Midbrain (tissue), 1 donor: ENCODE results near the gene LYPD3.

Source experiments
- DNase-seq: peaks from one replicate; lab custom pipeline; 2025; lab: John Stamatoyannopoulos, UW

Gene LYPD3

DNA sequence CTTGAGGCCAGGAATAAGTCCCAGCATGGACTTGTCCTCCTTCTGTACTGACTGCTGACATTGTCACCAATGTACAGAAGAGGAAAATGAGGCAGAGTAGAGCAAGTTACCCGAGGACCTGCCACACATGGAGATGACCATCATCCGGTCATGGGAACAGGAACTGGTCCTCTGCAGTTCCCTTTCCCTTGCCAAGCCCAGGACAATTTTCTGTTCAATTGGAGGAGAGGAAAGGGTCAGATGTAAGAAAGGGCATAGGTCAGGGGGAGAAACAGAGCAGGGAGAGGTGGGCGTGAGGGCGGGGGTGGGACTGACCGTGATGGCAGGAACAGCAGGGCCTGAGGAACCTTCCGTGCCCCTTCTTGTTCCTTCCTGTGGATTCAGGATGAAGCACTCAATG lies 20.5 kb upstream of the LYPD3 start:
- DNase-seq, result no peak

DNA sequence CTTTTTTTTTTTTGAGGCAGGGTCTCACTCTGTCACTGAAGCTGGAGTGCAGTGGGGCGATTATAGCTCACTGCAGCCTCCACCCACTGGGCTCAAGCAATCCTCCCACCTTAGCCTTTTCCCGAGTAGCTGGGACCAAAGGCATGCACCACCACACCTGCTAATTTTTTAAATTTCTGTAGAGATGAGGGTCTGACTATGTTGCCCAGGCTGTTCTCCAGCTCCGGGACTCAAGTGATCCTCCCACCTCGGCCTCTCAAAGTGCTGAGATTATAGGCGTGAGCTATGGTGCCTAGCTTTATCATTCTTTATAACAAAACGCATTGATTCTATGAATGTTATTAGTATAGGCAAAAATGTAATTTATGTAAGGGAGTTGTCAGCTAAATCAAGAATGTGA lies 17.9 kb upstream of the LYPD3 start:
- DNase-seq, result no peak

DNA sequence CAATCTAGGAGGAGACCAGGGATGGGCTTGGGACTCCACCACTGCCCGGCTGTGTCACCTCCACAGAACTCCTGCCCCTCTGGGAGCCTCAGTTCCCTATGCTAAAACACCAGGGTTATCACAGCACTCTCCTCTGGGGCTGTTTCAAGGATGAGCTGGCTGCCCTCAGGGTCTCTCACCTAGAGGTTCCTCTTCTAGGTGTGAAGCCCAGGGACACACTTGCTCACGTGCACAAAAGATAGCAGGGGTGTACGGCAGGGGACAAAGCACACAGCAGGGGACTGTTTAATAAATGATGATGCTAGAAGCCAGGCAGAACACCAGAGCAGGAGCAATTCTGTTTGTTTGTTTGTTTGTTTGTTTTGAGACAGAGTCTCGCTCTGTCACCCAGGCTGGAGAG lies 16.8 kb upstream of the LYPD3 start:
- DNase-seq, result no peak

DNA sequence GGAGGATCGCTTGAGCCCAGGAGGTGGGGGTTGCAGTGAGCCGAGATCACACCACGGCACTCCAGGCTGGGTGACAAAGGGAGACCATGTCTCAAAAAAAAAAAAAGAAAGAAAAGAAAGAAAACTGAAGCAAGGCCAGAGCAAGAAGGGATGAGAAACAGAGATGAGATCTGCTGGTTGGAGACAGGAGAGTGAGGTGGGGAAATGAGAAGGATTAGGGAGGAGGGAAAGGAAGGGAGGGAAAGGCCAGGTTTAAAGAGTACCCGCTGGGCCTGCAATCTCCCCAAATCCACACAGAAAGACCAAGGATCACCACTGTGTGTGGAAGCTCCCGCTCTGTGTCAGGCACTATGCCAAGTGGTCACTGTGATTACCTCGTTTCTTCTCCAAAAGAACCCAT lies 16.3 kb upstream of the LYPD3 start:
- DNase-seq, result no peak

DNA sequence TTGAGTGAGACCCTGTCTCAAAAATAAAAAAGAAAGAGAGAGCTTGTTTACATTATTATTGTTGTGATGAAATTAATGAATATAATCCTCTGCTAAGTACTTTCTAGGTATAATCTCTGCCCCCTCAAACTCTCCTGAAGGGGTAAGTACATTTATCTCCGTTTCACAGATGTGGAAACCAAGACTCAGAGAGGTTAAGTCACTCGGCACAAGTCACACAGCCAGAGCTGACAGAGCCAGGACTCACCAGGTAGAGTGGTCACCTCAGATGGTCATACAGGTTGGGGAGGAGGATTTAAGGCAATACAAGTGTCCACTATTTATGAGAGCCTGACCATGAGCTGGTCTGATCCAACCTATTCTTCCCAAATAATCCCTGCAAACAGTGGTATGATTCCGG lies 15.2 kb upstream of the LYPD3 start:
- no peak for DNase-seq

DNA sequence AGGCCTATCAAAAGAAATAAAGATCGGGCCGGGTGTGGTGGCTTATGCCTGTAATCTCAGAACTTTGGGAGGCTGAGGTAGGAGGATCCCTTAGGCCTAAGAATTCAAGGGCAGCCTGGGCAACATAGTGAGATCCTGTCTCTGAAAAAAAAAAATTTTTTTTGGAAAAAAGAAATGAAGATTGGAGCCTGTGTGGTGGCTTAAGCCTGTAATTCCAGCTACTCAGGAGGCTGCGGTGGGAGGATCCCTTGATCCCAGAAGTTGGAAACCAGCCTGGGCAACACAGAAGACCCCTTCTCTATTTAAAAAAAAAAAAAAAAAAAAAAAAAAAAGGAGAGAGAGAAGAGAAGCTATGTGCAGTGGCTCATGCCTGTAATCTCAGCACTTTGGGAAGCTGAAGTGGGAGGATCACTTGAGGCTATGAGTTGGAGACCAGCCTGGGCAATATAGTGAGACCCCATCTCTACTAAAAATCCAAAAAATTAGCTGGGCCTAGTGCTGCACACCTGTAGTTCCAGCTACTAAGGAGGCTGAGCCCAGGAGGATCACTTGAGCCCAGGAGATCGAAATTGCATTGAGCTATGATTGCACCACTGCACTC lies 14.7 kb upstream of the LYPD3 start:
- DNase-seq, result no peak

DNA sequence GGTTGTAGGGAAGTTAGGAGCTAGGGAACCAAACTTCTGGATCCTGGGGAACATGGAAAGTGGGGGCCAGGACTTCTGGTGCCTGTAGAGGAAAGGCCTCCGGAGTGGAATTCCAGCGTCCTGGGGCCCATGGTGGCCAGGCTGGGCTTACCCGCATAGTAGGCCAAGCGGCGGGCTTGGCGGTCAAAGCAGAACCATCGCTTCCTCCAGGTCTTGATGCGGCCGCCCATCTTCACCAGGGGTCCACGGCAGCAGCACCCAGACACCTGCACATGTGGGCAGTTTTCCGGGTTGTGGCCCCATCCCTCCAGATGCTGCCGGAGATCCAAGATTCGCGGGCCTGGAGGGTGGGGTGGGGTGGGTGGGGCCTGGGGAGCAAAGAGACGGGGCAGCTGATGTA lies 13.8 kb upstream of the LYPD3 start:
- no peak for DNase-seq

DNA sequence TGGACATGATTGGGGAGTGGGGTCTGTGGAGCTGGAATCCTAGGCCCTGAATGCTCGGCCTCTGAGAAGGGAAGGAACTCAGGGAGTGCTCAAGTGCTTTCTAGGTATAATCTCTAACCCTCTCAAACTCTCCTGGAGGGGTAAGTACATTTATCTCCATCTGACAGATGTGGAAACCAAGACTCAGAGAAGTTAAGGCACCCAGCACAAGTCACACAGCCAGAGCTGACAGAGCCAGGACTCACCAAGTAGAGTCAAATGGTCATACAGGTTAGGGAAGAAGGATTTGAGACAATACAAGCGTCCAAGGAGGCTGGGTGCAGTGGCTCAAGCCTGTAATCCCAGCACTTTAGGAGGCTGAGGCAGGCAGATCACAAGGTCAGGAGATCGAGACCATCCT lies 12.9 kb upstream of the LYPD3 start:
- no peak for DNase-seq

DNA sequence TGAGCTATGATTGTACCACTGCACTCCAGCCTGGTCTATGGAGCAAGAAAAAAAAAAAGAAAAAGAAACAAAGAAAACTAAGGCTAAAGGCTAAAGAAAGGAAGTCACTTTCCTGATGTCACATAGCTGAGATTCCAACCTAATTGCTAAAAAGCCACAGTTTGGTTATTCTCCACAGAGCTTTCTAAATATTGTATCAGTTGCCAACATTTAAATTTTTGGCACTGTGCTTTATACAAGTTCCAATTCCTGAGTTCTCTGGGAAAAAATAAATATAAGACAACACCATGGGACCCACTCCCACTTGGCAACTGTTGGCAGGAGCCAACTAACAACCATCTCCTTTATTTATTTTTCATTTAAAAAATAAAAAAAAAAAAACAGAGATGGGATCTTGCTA lies 11.2 kb upstream of the LYPD3 start:
- no peak for DNase-seq

DNA sequence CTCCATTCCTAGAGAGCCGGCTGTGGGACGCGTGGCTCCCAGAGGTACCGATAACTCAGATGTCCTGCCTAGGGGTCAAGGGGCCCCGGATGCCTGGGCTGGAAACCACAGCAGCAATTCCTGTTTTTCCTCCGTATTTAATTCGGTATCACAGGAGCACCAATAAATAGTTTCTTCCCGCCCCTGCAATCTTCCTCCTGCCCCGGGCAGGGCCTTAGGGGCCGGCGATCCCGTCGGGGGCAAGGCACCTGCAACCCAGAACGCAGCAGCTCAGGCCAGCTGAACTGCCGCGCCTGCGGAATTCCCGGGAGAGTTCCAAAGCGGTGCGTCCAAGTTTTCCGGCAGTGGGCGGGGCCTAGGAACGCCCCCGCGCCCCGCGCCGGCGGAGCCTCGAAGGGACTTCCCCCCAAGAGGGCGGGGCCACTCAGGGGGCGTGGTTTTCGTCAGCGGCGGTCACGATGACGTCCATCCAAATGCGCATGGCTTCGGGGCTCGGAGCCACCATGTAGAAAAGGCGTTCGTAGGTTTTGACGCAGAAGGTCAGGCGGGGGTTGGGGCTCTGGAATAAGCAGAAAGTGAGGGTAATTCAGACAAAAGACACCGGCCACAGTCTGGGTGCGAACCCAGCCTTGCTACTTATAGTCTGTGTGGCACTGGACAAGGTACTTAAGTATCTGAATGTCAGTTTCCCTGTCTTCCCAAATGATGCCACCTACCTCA lies 9.7 kb upstream of the LYPD3 start:
- peak; percentile 91 for DNase-seq

DNA sequence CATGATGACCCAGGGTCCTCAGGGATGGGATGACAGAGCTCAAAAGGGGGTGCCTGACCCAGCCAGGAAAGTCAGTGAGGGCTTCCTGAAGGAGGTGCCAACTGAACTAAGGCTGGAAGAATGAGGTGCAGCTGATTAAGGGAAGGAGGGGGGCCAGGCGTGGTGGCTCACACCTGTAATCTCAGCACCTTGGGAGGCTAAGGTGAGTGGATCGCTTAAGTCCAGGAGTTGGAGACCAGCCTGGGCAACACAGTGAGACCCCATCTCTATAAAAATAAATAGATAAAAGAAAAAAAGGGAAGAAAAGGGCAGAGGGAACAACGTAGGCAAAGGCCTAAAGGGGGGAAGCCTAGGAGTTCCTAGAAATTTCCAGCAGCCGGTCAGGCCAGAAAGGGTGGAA lies 9.1 kb upstream of the LYPD3 start:
- no peak for DNase-seq

DNA sequence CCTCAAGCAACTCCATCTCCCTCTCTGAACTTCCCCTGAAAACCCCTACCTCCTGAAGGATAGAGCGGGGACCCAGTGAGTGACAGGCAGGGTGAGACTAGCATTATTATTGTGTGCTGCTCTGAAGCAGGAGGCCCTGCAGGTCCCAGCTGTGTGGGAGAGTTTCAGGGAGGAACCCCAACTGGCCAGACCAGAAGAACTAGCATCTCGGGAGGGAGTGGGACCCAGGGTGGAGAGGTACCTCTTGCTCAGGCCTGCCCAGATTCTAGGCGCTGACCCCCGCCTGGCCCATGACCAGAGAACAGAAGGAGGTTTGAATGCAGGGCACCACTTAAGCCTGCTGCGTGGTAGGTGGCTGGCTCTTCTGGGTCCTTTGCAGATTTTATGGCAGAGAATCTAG lies 5.7 kb upstream of the LYPD3 start:
- no peak for DNase-seq

DNA sequence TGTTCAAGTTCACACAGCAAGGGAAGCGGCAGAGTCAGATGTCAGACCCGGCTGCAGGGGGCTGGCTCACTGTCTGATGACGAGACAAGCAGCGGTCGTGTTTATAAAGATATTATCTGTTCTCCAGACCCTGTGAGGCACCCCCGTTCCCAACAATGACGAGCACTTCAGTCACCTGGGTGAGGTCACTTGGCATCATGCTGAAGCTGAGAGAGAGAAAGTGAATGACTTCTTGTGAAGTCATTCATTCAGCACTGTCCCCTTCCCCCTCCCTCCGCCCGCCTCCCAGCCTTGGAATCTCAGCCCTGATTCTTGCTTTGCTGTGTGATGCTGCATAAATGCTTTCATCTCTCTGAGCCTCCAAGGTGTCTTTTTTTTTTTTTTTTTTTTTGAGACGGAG lies 4.9 kb upstream of the LYPD3 start:
- no peak for DNase-seq

DNA sequence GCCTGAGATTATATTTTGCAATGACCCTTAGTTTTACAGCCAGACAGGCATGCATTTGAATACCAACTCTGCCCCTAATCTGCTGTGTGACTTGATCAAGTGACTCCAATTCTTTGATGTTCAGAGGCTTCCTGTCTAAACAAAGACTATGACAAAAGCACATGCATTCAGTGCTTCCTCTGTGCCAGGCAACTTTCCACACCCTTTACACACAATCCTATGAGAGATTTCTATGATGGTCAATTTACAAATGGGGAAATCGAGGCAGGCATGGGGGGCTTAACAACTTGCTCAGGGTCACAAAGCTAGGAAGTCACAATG lies 3.7 kb upstream of the LYPD3 start:
- no peak for DNase-seq

DNA sequence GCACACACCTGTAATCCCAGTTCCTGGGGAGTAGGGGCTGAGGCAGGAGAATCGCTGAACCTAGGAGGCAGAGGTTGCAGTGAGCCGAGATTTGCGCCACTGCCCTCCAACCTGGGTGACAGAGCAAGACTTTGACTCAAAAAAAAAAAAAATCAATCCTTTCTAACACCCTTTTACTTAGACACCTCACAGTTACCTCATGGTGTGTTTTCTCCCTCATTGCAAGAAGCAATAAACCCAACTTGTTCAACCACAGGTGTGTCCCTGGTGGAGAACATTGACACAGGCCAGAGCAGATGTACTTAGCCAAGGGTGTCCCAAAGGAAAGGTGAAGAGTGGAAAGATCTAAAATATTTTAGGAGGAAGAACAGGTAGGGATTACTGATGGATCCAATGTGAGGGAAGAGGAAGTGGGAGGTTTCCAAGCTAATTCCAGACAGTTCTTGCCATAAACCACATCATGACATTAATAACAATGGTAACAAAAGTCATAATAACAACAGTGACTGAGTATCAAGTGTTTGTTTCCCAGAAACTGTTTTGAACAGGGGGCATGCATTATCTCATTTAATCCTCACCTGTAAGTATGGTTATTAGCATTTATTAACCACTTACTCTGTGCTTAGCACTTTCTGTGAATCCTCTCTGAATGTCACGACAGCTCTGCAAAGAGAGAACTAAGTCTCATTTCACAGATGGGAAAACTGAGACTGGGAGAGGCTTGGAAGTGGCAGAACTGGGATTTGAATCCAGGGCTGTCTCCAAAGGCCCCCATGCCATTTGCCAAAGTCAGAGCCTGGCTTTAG lies 3.1 kb upstream of the LYPD3 start:
- DNase-seq, result no peak

DNA sequence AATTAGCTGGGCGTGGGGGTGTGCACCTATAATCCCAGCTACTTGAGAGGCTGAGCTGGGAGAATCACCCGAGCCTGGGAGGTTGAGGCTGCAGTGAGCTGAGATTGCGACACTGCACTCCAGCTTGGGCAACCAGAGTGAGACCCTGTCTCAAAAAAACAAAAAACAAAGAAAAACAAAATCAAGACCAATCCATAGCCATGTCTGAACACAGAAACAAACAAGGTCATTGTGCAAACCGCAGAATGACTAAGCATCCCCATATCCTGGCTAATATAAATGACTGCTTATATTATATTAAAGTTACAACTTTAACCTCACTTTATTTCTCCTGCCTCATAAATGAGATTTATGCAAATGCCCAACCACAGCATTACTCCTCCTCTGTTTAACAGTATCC lies 2.3 kb upstream of the LYPD3 start:
- DNase-seq, result no peak

DNA sequence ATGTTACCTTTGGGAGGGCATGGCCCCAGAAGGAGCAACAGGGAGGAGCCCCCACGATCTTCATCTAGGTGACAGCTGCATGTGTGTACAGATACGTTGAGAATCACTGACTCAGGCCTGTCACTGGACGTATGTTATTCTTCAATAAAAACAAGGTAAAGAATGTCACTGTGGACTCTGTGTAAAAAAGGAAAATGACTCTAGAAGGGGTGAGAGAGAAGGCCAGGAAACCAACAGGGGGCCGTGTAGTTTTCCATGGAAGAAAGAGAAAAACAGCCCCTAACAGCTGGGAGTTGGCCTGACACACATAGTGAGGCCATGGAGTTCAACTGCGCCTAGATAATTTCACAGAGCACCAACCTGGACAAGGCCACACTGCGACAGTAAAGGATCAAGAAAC lies 1.9 kb upstream of the LYPD3 start:
- DNase-seq, result no peak

DNA sequence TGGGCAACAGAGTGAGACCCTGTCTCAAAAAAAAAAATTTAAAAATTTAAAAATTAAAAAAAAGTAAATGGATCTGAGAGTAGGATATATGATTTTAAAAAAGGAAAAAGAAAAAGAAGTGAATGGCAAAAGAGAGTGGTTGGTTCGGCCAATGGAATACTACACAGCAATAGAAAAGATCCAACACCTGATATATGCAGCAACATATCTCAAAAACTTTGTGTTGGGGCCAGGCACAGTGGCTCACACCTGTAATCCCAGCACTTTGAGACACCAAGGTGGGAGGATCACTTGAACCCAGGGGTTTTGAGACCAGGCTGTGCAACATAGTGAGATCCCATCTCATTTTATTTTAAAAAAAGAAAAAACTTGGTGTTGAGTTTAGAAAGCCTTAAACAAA lies 1.4 kb upstream of the LYPD3 start:
- DNase-seq, result no peak

DNA sequence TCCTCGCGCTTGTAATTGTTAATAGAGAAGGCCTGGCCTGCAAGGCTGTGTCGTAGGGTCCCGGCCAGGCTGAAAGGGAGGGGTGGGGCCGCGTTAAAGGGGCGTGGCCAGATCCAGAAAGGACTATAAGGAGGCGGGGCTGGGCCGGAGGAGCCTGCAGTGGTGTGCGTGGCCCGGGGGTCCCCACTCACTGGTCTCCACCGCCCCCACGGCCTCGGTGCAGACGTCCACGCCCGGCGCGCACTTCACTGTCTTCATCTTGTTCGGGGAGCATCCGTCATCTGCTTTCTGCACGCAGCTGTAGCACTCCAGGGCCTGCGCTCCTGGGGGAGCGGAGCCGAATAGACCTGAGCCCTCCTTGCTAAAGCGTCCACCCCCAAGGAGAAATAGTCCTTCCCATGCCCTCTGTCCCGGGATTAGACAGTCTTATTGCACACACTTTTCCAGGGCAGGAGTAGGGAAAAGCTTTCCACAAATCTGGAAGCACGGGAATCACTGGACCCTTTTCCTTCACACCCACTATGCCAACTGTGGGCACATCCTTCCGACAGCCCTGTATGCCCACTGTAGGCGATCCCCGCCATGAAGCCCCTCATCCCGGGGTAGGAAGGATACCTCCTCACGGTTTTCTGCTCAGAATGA lies 1.2 kb downstream of the LYPD3 start:
- peak; percentile 32 for DNase-seq

DNA sequence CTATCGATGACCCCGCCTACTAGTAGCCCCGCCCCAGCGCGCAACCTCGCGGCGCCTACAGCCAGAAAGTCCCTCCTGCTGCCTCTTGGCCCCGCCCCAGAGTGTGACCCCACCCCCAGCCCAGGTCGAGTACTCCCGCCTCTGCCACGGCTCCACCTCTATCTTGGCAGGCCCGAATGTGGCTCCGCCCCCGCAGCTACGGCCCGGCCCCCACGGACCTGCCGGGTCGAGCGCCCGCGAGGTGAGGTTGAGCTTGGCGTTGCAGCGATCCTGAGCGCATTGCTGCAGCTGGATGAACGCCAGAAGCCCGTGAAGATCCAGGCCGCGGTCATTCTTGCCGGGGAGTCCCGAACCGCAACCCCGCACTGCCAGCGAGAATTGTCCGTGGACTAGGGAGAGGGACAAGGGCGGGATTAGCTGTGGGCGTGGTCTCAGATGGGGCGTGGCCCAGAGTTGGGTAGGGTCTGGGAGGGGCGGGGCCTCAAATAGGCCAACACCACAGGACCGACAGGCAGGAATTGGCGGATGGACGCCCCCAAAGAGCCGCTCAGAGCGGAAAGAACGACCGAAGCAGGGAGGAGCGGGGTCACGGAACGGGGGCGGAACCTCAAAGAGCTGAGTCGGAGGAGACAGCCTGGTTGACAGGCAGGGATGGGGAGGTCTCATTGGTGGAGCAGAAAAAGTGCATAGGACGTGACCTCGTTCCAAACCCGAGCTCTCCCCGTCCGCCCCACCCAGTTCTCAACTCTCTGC lies 1.9 kb downstream of the LYPD3 start:
- peak; percentile 81 for DNase-seq

DNA sequence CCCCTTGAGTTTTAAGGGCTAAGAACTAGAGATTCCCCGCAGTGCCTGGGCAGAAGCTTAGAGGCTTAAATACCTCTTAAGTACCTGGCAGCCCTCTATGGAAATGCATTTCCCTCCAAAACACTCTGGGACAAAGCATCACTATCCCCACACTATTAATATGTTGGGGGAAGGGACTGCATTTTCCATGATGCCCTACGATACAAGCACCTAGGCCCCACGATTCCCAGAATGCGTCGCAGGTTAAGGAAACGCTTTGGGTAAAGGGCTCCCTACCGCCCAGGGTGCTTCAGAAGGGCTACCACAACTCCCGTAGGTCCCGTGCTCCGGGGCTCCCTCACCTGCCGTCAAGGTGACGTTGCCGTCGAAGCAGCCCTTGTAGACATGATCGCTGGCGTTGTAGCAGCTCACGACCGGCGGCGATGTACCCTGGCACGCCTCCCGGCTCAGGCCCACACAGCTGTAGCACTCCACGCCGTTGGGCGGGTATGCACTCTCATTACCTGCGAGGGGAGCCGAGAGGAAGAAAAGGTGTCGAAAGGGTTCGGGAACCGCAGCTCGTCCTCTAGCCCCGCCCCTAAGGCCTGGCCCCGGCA lies 2.5 kb downstream of the LYPD3 start:
- DNase-seq, result no peak

DNA sequence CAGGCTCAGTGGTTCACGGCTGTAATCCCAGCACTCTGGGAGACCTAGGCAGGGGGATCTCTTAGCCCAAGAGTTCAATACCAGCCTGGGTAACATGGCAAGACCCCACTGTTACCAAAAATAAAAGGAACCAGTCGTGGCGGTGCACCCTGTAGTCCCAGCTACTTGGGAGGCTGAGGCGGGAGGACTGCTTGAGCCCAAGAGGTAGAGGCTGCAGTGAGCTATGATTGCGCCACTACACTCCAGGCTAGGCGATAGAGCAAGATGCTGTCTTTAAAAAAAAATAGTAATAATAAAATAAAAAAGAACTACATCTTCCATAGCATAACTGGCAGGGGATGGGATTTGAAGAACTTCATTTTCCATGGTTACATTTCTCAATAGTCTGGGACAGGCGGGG lies 3.0 kb downstream of the LYPD3 start:
- DNase-seq, result no peak
